Hematopoietic multipotent progenitor cell (in vitro differentiated cells): ENCODE results near the gene MINPP1. TPM values are rescaled to one million over a fixed set of nuclear protein-coding genes. Genes with fewer than 3 reads are reported as not detected.

Experiments used
- total RNA-seq: library from RNA; depleted of rRNA; stranded (reverse); fragments of >200 nt; gene quantifications from one replicate; pipeline ENCODE4 v1.2.3, GENCODE V29; 2012

MINPP1 gene
- total RNA-seq, 1 donor: 46.9 TPM

Other genes with a start within 250 kb of the MINPP1 start
- 7.0 TPM for gene NUTM2D, start 147.1 kb upstream of the MINPP1 start, total RNA-seq
- 0.54 TPM for gene PAPSS2, start 155.0 kb downstream of the MINPP1 start, total RNA-seq